DND-41 (cell line): ENCODE data around the gene PARP1.
A peak's percentile ranks its signal among the peaks of the same experiment; 100 is the strongest.

ENCODE experiments used
- ATAC-seq: fragments of 200-7000 bp; cut with Tn5 transposase; 3 replicates; pipeline ENCODE4 v1.9.1; 2021; ENCODE audit warnings: low read depth; ENCODE audit not compliant: insufficient read depth
- DNase-seq: peaks from one replicate; pipeline ENCODE4 v3.0.0-alpha.2; 2020
- H2AFZ ChIP-seq: 2 replicates; pipeline ENCODE4 v1.6.0; 2012; ENCODE audit warnings: low read depth, low read length
- H3K27ac ChIP-seq: 2 replicates; pipeline ENCODE4 v1.5.1; 2012; ENCODE audit warnings: low read length, inconsistent platforms
- H3K27me3 ChIP-seq: fragments of 200-600 bp; sonication (generic); 2 replicates; pipeline ENCODE4 v1.6.0; 2012; ENCODE audit warnings: low read length, mild to moderate bottlenecking, inconsistent platforms; ENCODE audit not compliant: insufficient read depth, poor library complexity
- H3K36me3 ChIP-seq: 2 replicates; pipeline ENCODE4 v1.5.1; 2012; ENCODE audit warnings: low read length, inconsistent platforms; ENCODE audit not compliant: insufficient read depth
- H3K4me1 ChIP-seq: 2 replicates; pipeline ENCODE4 v1.5.1; 2012; ENCODE audit warnings: mild to moderate bottlenecking, low read length; ENCODE audit not compliant: insufficient read depth
- H3K4me2 ChIP-seq: 2 replicates; pipeline ENCODE4 v1.6.0; 2012; ENCODE audit warnings: mild to moderate bottlenecking, moderate library complexity, low read length, inconsistent platforms; ENCODE audit not compliant: insufficient read depth
- H3K4me3 ChIP-seq, 2 experiments: fragments of 200-600 bp in 1 of 2; shearing (Covaris generic) in 1 of 2; 2 replicates each; pipeline ENCODE4 v1.5.1; 2012 to 2016; ENCODE audit warnings: inconsistent platforms in 2 of 2, low read length in 2 of 2, mild to moderate bottlenecking in 2 of 2, low read depth in 1 of 2, moderate library complexity in 1 of 2
- H3K79me2 ChIP-seq: 2 replicates; pipeline ENCODE4 v1.6.0; 2012; ENCODE audit warnings: low read length, inconsistent platforms; ENCODE audit not compliant: insufficient read depth
- H3K9ac ChIP-seq: 2 replicates; pipeline ENCODE4 v1.6.0; 2012; ENCODE audit warnings: low read depth, mild to moderate bottlenecking, inconsistent platforms, low read length, moderate library complexity
- H3K9me3 ChIP-seq: 2 replicates; pipeline ENCODE4 v1.5.1; 2012; ENCODE audit warnings: low read length, moderate library complexity, mild to moderate bottlenecking, inconsistent platforms; ENCODE audit not compliant: insufficient read depth, severe bottlenecking
- H4K20me1 ChIP-seq: 2 replicates; pipeline ENCODE4 v1.6.0; 2012; ENCODE audit warnings: low read length; ENCODE audit not compliant: insufficient read depth
- CTCF ChIP-seq: IDR thresholded peaks from 2 replicates; pipeline ENCODE4 v1.5.1; 2012; ENCODE audit warnings: borderline replicate concordance, low read length, moderate library complexity, mild to moderate bottlenecking; ENCODE audit not compliant: poor library complexity, severe bottlenecking; ENCODE audit errors: extremely low read depth
- EZH2 ChIP-seq: IDR thresholded peaks from 3 replicates; pipeline ENCODE4 v1.6.1; 2012; ENCODE audit warnings: borderline replicate concordance, low read depth, mild to moderate bottlenecking, moderate library complexity, low read length, inconsistent platforms; ENCODE audit not compliant: severe bottlenecking

Gene PARP1

GRCh38 chr1:226438007-226438406, 30.1 kb upstream of the PARP1 start:
- Histone ChIP-seq H3K79me2 (no peaks in the 10 kb centered on the region), H3K4me3 (no peak overlapping the region), H3K4me1 (peaks cover 9% of the 10 kb centered on the region), H3K9me3 (no peaks in the 10 kb centered on the region), H4K20me1 (no peaks in the 10 kb centered on the region), H3K4me2 (no peak overlapping the region), H3K27ac (no peak overlapping the region), H3K27me3 (no peaks in the 10 kb centered on the region), H2AFZ (no peak overlapping the region), H3K36me3 (no peaks in the 10 kb centered on the region), H3K9ac (no peak overlapping the region)
- DNase-seq, result no peak
- peak; percentile 38 for TF ChIP-seq CTCF
- no peak for TF ChIP-seq EZH2
- no peak for ATAC-seq

- Histone ChIP-seq H3K4me3 (no peak overlapping the region), H3K79me2 (no peaks in the 10 kb centered on the region), H4K20me1 (no peaks in the 10 kb centered on the region), H2AFZ (no peak overlapping the region), H3K9me3 (no peaks in the 10 kb centered on the region), H3K36me3 (no peaks in the 10 kb centered on the region), H3K4me1 (peaks cover 9% of the 10 kb centered on the region), H3K9ac (no peak overlapping the region), H3K27me3 (no peaks in the 10 kb centered on the region), H3K27ac (no peak overlapping the region), H3K4me2 (no peak overlapping the region; the same call in 1 of the 2 replicates)
- peak; percentile 74 for ATAC-seq
- DNase-seq, result peak; percentile 50
- TF ChIP-seq CTCF, result peak; percentile 2
- no peak for TF ChIP-seq EZH2
Observed at GRCh38 chr1:226436855-226437491, 29.1 kb upstream of the PARP1 start.

GRCh38 chr1:226436472-226436854, 28.6 kb upstream of the PARP1 start:
- Histone ChIP-seq H2AFZ (no peak overlapping the region), H3K4me3 (no peak overlapping the region), H3K79me2 (no peaks in the 10 kb centered on the region), H3K27ac (no peak overlapping the region), H3K27me3 (no peaks in the 10 kb centered on the region), H3K4me1 (peaks cover 9% of the 10 kb centered on the region), H3K9me3 (no peaks in the 10 kb centered on the region), H3K4me2 (no peak overlapping the region; the same call in 1 of the 2 replicates), H3K9ac (no peak overlapping the region), H4K20me1 (no peaks in the 10 kb centered on the region), H3K36me3 (no peaks in the 10 kb centered on the region)
- peak; percentile 35 for TF ChIP-seq CTCF
- no peak for TF ChIP-seq EZH2
- no peak for DNase-seq
- peak; percentile 56 for ATAC-seq
